ENCODE data around the gene KLF11.

DNA sequence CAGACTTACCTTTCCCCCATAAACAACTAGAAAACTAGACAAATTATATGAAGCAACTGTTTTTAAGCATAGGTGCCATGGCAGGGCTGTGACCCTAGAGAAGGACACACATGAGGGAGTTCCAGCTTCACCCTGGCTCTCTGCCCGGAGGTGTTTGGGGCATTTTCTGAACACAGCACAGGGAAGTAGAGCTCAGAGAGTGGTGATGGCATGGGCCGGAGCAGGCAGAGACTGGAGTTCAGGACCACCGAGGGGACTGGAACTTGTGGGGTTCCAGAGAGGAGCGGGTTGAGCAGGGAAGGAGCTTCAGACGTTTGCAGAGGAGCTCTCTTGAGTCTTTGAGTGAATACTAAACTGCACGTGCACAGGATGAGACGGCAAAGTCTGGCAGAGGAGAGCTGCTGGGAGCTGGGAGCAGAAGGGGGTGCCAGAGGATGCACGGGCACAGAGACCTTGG lies 26.5 kb upstream of the KLF11 start:
- TF ChIP-seq, protein P1, sequence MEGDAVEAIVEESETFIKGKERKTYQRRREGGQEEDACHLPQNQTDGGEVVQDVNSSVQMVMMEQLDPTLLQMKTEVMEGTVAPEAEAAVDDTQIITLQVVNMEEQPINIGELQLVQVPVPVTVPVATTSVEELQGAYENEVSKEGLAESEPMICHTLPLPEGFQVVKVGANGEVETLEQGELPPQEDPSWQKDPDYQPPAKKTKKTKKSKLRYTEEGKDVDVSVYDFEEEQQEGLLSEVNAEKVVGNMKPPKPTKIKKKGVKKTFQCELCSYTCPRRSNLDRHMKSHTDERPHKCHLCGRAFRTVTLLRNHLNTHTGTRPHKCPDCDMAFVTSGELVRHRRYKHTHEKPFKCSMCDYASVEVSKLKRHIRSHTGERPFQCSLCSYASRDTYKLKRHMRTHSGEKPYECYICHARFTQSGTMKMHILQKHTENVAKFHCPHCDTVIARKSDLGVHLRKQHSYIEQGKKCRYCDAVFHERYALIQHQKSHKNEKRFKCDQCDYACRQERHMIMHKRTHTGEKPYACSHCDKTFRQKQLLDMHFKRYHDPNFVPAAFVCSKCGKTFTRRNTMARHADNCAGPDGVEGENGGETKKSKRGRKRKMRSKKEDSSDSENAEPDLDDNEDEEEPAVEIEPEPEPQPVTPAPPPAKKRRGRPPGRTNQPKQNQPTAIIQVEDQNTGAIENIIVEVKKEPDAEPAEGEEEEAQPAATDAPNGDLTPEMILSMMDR (IDR thresholded peaks at IDR 0.05) = no peak
- no peak for TF ChIP-seq POLR2A (IDR thresholded peaks at IDR 0.05)
